Measurements from ENCODE around the gene ADGRV1.

The ADGRV1 gene

GRCh38 chr5:91189480-91190313 is 631.1 kb downstream of the ADGRV1 start:
- H3K4me1 ChIP-seq (ENCODE audit: control insufficient read depth, low read length), result no peaks in the 10 kb centered on the region
- H3K4me3 ChIP-seq (ENCODE audit: low read length), result no peak overlapping the region
- H3K9me2 ChIP-seq (replicated peaks; ENCODE audit: control insufficient read depth, low read length), result no peaks in the 10 kb centered on the region
- TF ChIP-seq, protein P1, sequence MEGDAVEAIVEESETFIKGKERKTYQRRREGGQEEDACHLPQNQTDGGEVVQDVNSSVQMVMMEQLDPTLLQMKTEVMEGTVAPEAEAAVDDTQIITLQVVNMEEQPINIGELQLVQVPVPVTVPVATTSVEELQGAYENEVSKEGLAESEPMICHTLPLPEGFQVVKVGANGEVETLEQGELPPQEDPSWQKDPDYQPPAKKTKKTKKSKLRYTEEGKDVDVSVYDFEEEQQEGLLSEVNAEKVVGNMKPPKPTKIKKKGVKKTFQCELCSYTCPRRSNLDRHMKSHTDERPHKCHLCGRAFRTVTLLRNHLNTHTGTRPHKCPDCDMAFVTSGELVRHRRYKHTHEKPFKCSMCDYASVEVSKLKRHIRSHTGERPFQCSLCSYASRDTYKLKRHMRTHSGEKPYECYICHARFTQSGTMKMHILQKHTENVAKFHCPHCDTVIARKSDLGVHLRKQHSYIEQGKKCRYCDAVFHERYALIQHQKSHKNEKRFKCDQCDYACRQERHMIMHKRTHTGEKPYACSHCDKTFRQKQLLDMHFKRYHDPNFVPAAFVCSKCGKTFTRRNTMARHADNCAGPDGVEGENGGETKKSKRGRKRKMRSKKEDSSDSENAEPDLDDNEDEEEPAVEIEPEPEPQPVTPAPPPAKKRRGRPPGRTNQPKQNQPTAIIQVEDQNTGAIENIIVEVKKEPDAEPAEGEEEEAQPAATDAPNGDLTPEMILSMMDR (IDR thresholded peaks at IDR 0.05; ENCODE audit: low read depth, low read length, poor library complexity, severe bottlenecking), result no peak
- TF ChIP-seq EZH2phosphoT487 (IDR thresholded peaks at IDR 0.05; ENCODE audit: borderline replicate concordance, low read length), result no peak
- no peaks in the 10 kb centered on the region for H3K36me3 ChIP-seq (ENCODE audit: control insufficient read depth, low read length)
- no peaks in the 10 kb centered on the region for H4K20me1 ChIP-seq (ENCODE audit: control insufficient read depth, insufficient read depth, low read depth, low read length)
- H3F3A ChIP-seq (ENCODE audit: control insufficient read depth, insufficient read depth), result no peaks in the 10 kb centered on the region
- H3K27ac ChIP-seq (ENCODE audit: low read depth, low read length), result no peak overlapping the region
- H3K27me3 ChIP-seq (ENCODE audit: control insufficient read depth, low read length), result peaks cover 15% of the 10 kb centered on the region
- H3K79me2 ChIP-seq (ENCODE audit: control insufficient read depth, low read length), result no peaks in the 10 kb centered on the region
- H3K9me3 ChIP-seq (ENCODE audit: control insufficient read depth, insufficient read depth, low read length), result no peaks in the 10 kb centered on the region
- no peak overlapping the region for H3K4me2 ChIP-seq (ENCODE audit: low read length)

GRCh38 chr5:91190314-91190690 is 631.7 kb downstream of the ADGRV1 start:
- peaks cover 15% of the 10 kb centered on the region for H3K27me3 ChIP-seq (ENCODE audit: control insufficient read depth, low read length)
- H3K4me3 ChIP-seq (ENCODE audit: low read length), result no peak overlapping the region
- TF ChIP-seq EZH2phosphoT487 (IDR thresholded peaks at IDR 0.05; ENCODE audit: borderline replicate concordance, low read length), result no peak
- TF ChIP-seq, protein P1 (IDR thresholded peaks at IDR 0.05; ENCODE audit: low read depth, low read length, poor library complexity, severe bottlenecking), result no peak
- no peaks in the 10 kb centered on the region for H3F3A ChIP-seq (ENCODE audit: control insufficient read depth, insufficient read depth)
- H3K36me3 ChIP-seq (ENCODE audit: control insufficient read depth, low read length), result no peaks in the 10 kb centered on the region
- no peak overlapping the region for H3K4me2 ChIP-seq (ENCODE audit: low read length)
- H3K27ac ChIP-seq (ENCODE audit: low read depth, low read length), result no peak overlapping the region
- H3K4me1 ChIP-seq (ENCODE audit: control insufficient read depth, low read length), result no peaks in the 10 kb centered on the region
- no peaks in the 10 kb centered on the region for H3K9me2 ChIP-seq (replicated peaks; ENCODE audit: control insufficient read depth, low read length)
- no peaks in the 10 kb centered on the region for H3K79me2 ChIP-seq (ENCODE audit: control insufficient read depth, low read length)
- no peaks in the 10 kb centered on the region for H3K9me3 ChIP-seq (ENCODE audit: control insufficient read depth, insufficient read depth, low read length)
- no peaks in the 10 kb centered on the region for H4K20me1 ChIP-seq (ENCODE audit: control insufficient read depth, insufficient read depth, low read depth, low read length)

GRCh38 chr5:91194824-91195381 is 636.3 kb downstream of the ADGRV1 start:
- Histone ChIP-seq H3K4me3 (ENCODE audit: low read length) (no peak overlapping the region), H3K4me1 (ENCODE audit: control insufficient read depth, low read length) (no peaks in the 10 kb centered on the region), H4K20me1 (ENCODE audit: control insufficient read depth, insufficient read depth, low read depth, low read length) (no peaks in the 10 kb centered on the region), H3K4me2 (ENCODE audit: low read length) (no peak overlapping the region), H3K27ac (ENCODE audit: low read depth, low read length) (no peak overlapping the region), H3K9me3 (ENCODE audit: control insufficient read depth, insufficient read depth, low read length) (no peaks in the 10 kb centered on the region), H3K9me2 (replicated peaks; ENCODE audit: control insufficient read depth, low read length) (no peaks in the 10 kb centered on the region), H3F3A (ENCODE audit: control insufficient read depth, insufficient read depth) (no peaks in the 10 kb centered on the region), H3K79me2 (ENCODE audit: control insufficient read depth, low read length) (no peaks in the 10 kb centered on the region), H3K36me3 (ENCODE audit: control insufficient read depth, low read length) (no peaks in the 10 kb centered on the region), H3K27me3 (ENCODE audit: control insufficient read depth, low read length) (peaks cover 10% of the 10 kb centered on the region)
- TF ChIP-seq, protein P1 (IDR thresholded peaks at IDR 0.05; ENCODE audit: low read depth, low read length, poor library complexity, severe bottlenecking), result no peak

Measured in DOHH2 (cell line).